DMS114 treated with DMSO at 0.1 percent for 48 hours (cell line): Measurements from ENCODE around the gene HID1.
"Not testable (repeated sequence)": the region's sequence is repeated elsewhere in the genome, so short reads cannot be mapped to it uniquely, and the experiment has no call there.

Source experiments
- DNase-seq: peaks from one replicate; lab custom pipeline; 2025; ENCODE audit not compliant: unreplicated experiment; lab: John Stamatoyannopoulos, UW

The HID1 gene

DNA sequence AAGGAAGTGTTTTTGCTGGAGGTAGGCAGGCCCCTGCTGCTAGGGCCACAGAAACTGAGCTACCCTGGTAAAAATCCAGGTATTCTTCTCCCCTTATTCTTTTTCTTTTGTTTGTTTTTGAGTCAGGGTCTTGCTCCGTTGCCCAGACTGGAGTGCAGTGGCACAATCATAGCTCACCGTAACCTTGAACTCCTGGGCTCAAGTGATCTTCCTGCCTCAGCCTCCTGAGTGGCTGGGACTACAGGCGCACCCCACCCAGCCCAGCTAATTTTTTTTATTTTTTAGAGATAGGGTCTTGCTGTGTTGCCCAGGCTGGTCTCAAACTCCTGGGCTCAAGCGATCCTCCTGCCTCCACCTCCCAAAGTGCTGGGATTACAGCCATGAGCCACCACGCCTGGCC lies 3.1 kb downstream of the HID1 start:
- DNase-seq, result not testable (repeated sequence)

DNA sequence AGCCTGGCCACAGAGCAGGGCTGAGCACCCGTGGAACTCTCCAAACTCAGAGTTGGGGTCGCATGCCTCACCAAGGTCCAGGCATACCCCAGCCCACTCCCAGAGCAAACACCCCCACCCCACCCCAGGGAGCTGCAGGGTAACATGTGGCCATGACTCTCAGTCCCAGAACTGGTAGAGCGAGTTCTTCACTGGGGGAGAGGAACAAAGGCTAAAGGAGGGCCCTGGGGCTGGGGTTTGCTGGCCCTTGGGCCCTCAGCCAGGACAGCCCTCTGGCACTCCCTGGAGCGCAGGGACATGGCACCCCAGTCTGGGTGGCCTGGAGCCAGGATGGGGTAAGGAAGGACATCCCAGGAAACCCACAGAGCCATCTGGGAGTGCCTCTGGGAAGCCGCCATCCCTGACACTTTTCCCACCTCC lies 4.2 kb downstream of the HID1 start:
- no peak for DNase-seq

DNA sequence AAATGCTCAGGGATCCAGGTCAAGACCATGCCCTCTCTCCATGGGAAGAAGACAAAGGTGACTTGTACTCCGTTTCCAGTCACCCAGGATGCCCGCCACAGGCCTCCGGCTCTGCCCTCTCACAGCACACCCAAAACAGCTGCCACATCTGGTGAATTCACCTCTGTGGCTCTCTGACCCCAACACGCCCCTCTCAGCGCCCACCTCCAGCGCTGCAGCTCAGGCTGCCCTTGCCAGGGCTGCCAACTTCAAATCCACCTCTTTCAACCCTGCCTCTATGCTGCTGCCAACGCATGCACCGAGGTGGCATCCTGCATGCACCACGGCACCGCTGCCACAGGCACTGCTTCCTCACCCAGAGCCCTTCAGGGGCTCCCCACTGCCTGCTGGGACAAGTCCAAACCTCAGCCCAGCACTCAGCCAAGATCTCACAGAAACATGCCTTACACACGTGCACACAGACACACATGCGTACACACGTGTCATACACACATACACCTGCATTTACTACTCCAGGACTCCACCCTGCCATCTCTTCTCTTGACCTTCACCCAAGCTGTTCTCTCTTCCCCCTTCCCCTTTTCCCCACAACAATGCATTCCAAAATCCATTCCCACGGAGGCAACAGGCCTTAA lies 7.5 kb downstream of the HID1 start:
- DNase-seq, result no peak

DNA sequence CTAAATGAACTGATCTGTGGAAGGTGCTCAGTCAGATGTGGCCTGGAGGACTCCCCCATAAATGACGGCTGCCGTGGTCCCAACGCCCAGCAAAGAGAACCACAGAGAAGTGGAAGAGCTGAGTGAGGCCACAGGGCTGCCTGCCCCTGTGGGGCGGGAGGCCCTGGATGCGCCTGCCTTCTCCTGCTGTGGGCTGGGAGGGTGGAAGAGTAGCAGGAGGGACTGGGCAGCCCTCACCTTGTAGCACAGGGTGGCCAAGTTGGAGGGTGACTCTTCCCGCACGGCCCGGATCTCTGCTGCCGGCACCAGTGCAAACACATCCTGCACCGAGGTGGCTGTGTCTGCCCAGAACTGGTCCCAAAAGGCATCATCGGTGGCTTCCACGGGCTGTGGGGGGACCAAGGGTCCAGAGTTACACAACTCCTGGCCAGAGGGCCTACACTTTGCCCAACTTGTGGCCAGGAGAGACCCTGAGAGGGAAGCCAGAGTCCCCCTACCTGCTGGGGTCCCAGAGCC lies 8.3 kb downstream of the HID1 start:
- DNase-seq, result no peak

DNA sequence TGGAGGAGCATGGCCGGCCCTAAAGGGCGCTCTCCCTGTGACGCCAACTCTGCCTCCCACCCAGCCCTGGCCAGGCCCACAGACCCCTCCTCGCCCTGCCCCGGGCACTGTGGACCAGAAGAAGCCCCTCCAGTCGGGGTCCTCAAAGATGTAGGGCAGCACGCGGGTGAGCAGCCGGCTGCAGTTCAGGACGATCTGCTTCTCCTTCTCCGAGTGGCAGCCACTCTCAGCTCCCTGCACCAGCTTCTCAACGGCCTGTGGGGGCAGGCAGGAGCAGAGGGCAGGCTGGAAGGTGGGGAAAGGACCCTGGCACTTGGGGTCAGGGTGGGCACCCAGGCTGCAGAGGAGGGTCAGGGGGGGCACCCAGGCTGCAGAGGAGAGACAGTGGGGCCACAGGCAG lies 8.9 kb downstream of the HID1 start:
- DNase-seq, result no peak

DNA sequence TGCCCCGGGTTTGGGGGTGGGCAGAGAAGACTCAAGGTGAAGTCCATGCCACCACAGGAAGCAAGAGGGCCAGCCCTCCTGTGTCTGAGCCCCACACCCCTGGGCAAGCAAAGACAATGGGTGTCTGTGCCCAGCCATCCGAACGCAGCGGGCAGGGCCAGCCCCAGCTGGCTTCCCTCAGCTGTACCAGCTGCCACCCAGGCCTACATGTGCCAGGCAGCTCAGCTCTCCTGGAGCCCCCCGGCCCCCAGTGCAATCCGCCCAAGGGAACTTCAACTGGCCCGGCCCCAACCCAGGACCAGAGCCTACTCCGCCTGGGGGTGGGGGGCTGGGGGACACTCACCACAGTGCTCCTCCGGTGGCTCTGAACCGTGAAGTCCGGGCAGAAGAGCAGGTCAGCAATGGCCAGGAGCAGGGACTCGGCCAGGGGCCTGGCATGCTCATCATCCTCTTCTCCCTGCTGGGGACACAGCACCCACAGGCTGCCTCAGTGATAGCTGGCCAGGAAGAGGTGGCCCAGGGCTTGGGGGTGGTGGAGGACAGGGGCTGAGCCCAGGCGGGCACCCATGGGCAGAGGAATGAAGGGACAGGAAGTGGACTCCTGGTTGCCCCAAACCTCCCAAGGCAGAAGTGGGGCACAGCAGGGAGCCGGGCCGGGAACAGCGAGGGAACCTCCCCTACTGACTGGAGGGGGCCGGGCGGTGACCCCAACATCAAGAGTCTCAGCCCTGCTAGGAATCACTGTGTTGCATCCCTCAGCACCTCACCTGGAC lies 9.8 kb downstream of the HID1 start:
- no peak for DNase-seq

DNA sequence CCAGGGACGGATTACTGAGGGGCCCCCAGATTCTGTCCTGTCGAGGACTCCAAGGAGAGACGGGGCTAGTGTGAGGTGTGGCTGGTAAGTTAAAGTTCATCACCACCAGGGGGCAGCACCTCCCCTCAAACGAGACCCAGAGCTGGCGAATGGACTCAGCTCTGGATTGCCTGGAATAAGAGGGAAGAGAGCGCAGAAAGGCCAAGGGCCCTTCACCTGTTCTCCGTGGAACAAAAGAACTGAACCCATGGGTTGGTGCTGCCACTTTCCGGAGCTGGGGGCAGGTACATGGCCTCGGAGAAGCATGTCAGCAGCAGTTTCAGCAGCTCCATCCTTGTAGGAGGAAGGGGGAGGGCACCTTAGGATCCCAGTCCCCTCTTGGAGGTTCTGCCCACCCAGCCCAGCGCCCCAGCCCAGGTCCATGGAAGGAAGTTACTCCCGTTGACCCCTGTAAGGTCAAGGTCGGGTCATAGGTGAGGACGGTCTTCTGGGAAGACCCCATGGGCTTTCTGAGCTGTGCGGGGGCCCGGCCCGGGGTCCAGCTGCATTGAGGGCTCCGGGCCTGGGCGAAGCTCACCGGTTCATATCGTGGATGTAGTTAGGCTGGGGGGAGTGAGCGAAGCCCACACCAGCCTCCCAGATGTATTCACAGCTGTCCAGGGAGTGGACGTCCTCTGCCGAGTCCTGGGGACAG lies 10.8 kb downstream of the HID1 start:
- DNase-seq, result peak; percentile 59

DNA sequence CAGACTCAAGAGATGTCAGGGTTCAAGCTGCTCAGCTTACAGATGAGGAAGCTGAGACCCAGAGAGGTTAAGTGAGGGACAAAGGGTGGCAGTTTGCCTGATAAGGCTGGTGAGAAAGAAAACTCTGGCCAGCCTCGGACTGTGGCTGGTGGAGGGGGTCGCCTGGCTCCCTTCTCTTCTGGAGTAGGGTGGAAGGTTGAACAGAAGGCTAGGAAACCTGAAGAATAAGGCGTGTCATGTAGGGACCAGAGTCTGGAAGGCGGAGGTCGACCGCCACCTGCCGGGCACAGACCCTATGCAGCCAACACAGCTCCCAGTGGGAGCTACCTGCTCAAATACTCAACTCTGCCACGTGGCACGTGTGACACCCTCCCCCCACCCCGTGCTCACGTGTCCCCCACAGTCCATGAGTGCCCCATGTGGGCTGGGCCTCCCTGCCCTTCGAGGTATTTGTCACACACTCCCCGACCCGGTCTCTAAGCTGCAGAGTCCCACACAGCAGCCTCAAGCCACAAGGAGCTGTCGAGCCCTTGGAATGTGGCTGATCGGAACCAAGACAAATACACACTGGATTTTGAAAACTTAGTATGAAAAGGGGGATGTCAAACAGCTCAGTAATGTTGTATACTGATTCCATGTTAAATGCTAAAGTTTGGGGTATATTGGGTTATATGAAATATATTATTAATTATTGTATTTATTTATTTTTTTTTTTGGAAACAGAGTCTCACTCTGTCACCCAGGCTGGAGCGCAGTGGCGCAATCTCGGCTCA lies 11.8 kb downstream of the HID1 start:
- DNase-seq, result peak; percentile 19

DNA sequence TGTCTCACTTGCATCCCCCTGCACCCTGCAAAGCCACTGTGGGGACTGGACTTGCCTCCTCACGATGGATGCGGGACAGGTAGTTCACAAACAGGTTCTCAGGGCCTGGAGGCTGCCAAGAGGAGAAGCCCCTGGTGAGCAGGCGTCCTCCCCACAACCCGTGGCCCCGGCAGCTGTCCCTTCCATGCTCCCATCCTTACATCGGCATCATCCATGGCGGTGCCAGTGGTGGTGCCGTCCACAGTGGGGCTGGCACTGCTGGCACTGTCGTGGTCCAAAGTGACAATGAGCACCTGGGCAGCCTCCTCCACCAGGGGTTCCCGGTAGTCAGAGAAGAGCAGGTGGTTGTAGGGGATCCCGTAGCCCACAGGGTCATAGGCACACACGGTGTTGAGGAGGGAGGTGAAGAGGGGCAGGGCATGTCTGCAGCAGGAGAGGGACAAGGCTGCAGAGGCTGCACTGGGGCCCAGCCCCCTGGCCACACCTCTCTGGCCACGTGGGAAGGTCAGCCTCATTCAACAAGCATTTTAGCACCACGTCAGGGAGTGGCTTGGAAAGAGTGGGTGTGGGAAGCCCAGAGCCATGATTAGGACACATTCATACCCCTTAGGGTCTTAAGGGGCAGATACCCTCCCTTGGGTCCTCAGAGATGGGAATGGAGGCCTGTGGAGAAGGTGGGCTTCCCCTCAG lies 12.6 kb downstream of the HID1 start:
- no peak for DNase-seq

DNA sequence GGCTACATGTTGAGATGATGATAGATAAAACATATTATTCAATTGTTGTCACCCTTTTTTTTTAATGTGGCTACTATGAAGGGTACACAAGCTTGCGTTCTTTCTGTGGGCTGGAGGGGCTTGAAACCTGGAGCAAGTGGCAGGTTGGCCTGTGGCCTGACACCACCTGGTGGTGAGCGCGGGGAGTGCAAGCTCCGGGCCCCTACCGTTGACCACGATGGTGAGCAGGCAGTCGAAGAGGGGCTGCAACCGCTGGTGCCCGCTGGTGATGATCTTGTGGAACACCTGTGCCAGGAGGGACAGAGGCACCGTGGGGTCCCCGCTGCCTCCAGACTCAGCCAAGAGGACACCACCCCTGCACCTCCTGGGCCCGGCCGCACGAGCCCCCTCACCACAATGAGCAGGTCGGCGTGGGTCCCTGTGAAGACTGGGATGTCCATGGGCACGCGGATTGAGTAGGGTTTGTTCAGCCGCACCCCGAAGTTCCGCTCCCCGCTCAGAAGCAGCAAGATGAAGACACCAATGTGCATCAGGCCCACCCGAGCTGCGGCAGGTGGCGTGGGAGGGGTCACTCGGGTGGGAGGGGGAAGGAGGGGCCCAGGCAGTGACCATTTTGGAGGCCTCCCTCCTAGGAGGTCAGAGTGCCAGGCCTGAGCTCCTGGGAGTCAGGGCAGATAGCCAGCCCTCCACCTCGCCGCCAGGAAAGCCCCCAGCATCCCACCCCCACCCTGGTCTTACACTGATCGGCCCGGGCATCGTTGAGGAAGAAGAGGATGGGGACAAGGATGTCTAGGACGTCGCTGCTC lies 14.4 kb downstream of the HID1 start:
- peak; percentile 64 for DNase-seq

DNA sequence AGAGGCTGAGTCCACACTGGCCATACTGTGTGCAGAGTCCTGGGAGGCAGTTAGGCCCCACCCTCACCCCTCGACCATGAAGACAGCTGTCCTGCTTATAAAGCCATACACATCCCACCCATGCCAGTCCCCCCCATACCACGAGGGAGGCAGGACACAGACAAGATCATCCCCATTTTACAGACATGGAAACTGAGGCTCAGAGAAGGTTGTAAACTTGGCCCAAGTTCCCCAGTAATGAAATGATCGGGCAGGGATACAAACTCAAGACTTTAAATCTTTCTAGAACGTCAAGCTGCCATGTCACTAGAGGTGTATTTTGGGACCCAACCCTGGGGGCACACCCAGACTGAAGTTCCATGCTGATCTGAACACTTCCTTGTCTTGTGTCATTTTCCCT lies 16.5 kb downstream of the HID1 start:
- DNase-seq, result no peak

DNA sequence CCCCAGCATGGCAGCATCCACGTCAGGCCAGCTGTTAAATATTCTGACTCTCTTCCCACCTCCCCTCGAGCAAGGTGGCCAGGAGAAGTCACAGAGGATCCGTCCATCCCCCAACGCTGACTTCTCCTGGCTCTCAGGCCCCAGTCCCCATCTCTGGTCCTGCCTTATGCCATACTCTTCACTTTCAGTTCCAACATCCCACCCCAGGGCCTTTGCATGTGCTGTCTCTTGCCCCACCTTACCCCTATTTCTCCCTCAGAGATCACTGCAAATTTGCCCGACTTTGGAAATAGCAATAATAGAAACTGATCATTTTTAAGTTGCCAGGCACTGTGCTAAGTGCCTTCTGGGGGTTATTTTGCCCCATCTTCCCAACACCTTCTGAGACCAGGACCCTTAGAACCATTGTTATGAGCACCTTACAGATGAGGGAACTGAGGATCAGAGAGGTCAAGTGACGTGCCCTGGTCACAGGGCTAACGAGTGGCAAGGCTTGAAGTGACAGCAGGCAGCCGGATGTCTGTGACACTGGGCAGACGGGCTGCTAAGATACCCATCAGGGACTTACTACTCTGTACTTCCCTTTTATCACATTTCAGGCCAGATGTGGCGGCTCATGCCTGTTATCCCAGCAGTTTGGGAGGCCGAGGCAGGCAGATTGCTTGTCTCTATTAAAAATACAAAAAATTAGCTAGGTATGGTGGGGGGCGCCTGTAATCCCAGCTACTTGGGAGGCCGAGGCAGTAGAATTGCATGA lies 17.7 kb downstream of the HID1 start:
- no peak for DNase-seq

DNA sequence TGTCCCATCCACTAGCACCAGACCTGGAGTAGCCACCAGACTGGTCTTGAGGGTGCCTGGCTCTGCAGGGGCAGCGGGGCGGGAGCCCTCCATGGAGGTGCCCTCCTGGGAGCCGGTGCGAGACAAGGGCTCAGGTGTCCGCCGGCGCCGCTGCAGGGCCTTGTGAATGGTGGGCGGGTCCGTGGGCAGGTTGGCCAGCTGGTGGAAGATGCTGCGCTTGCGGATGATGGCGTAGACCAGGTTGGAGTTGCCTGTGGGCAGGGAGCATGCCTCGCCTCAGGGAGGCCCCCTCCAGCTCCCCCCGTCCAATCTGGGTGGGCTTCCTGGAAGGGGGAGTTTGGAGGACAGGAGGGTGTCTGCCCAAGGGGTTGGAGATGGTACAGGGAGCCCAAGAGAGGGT lies 18.4 kb downstream of the HID1 start:
- no peak for DNase-seq

DNA sequence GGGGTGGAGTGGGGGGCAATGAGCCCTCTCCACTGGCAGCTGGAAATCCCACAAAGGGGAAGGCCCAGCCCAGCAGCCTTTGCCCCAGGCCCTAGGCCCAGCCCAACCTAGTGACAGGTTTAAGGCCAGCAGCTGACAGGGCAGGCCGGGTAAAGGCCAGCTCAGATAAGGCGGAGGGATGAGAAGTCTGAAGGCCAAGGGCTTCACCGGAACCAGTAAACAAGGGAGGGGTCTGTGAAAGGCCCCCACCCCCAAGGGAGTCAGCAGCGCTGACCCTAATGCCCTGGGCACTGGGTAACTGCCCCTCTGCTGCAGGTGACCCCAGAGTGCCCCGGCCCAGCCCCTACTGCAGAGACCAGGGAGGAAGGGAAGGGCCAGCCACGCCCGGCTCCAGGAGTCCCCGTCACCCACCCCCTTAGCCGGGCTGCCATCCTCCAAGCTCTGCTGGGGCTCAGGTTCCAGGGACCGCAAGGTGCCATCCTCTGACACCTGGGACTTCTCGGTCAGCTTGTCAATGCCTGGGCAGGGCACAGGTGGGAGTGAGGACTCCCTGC lies 19.3 kb downstream of the HID1 start:
- no peak for DNase-seq

DNA sequence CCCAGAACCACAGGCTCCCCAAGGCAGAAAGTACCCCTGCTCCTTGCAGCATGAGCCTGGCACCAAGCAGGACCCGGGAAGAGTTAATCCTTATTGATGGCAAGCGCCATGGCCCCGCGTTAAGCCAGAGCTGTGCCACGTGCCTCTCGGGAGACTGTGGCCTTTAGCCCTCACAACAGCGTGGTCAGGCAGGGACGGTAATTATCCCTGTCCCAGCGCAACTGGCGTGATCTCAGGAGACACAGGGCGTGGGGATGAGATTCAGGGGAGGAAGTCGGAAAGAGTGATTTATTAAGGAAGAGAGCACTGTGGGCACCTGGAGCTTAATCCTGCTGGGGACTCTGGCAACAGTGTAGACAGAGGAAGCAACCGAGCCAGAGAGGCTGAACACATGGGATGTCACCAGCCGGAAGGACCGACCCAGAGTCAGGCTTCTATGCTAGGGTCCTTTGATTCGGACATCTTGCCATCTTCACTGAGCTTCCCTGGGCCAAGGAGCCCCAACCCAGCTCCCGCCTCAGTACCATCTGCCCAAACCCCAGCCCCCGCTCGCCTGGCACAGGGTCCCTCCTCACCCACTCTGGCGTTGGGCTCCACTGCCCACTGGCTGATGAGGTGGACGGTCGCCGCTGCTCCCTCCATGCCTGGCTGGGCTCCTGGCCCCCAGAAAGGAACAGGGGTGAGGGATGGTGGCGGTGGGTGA lies 20.0 kb downstream of the HID1 start:
- DNase-seq, result no peak

DNA sequence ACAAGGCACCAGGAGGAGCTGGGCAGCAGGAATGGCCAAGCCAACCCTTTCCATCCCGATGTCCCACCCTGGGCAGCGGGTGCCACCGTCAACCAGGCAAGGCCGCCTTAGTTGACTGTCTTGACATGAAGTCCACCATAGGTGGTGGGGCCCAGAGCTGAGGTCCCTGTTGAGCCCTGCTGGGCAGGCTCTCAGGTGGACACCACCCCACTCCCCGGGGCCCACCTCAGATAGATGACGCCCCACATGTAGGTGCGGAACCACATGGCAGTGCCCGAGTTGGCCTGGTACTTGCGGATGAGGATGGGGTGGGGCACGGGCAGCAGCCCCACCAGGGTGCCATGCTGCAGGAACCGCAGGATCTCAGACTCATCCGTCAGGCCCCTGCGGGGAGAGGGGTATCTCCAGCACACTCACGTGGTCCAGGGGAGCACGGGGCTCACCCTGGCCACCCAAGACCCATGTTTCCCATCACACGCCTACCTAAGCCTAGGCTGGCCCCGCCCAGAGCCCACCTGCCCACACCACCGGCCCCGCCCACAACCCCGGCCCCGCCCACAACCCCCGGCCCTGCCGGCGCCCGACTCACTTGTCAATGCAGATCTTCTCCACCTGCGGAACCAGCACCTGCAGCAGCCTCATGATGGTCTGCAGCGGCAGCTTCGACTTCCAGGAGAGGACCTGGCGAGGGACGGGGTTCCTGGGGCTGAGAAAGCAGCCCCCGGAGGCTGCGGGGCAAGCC lies 20.7 kb downstream of the HID1 start:
- DNase-seq, result no peak

DNA sequence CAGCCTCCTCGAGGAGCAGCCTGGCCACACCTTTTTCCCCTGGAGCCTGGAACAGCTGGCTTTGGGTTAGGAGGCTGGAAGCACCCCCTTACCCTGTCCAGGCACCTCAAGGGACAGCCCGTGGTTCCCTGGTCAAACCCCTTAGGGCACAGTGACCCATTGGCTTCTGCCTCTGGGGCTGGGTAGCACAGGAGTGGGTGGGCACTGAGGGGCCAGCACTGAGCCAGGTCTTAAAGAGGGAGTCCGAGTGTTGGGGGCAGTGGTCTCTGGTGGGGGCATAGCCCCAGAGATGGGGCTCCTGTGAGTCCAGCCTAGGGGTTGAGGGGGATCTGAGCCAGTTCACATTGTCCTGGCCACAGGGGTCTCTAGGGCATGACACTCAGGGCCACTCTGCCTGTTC lies 21.5 kb downstream of the HID1 start:
- no peak for DNase-seq

DNA sequence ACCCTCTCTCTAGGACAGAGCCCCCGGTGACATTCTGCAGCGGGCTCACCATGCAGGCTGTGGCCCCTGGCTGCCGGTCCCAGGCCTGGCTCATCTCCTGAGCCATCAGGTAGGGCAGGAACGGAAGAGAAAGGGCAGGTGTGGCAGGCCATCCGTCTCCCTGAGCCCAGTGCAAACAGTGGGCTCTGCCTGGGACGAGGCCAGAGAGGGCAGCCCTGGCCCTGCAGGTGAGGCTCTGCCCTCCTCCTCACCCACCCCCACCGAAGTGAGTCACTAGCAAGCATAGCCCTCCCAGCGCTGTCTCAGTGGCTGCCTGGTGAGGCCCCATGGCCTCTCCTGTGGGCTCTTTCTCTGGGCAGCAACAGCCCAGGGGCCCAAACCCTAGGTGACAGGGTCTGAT lies 22.4 kb downstream of the HID1 start:
- DNase-seq, result no peak
